H1 (cell line): ENCODE measurements around the gene GNA12. TPM values are rescaled to one million over a fixed set of nuclear protein-coding genes. Genes with fewer than 3 reads are reported as not detected.

Source experiments
- CTCF ChIA-PET: fragments of 300-600 bp; sonication (Branson Sonifier 250); formaldehyde crosslinking; loops from one replicate; lab custom pipeline; 2021; ENCODE audit not compliant: partially characterized antibody; lab: Charles Lee
- POLR2A ChIA-PET: fragments of 300-600 bp; sonication (Branson Sonifier 250); formaldehyde crosslinking; loops from one replicate; lab custom pipeline; 2021; ENCODE audit warnings: inconsistent platforms; ENCODE audit not compliant: partially characterized antibody; lab: Charles Lee
- DNase-seq, 2 experiments: peaks; one replicate each; pipeline versions ENCODE4 v3.0.0 to v3.0.0-alpha.2; 2010 to 2022; ENCODE audit warnings: low spot score in 2 of 2, low read depth in 1 of 2, mixed read lengths in 1 of 2
- FAIRE-seq: peaks from 2 replicates; lab custom pipeline; 2011; peaks lifted over from hg19 to GRCh38; lab: Jason Lieb, UNC
- H2AFZ ChIP-seq: 2 replicates; pipeline ENCODE4 v1.8.1; 2012; ENCODE audit warnings: low read length, inconsistent platforms
- H2AK5ac ChIP-seq: 2 replicates; pipeline ENCODE4 v1.6.1; 2013; ENCODE audit warnings: low read depth, low read length
- H2BK120ac ChIP-seq: replicated peaks from 2 replicates; pipeline ENCODE3; 2013; ENCODE audit warnings: low read depth, low read length, inconsistent platforms
- H2BK12ac ChIP-seq: 2 replicates; pipeline ENCODE4 v1.6.1; 2013; ENCODE audit warnings: low read depth, low read length
- H2BK15ac ChIP-seq: 2 replicates; pipeline ENCODE4 v1.6.1; 2013; ENCODE audit warnings: low read length
- H2BK20ac ChIP-seq: 2 replicates; pipeline ENCODE4 v1.6.1; 2013; ENCODE audit warnings: low read length
- H2BK5ac ChIP-seq: 2 replicates; pipeline ENCODE4 v1.6.1; 2013; ENCODE audit warnings: low read depth, low read length
- H3K14ac ChIP-seq: 2 replicates; pipeline ENCODE4 v1.6.1; 2013; ENCODE audit warnings: inconsistent platforms; ENCODE audit not compliant: insufficient read length
- H3K18ac ChIP-seq: 2 replicates; pipeline ENCODE4 v1.6.1; 2013; ENCODE audit warnings: low read length; ENCODE audit errors: extremely low read depth
- H3K23ac ChIP-seq: 2 replicates; pipeline ENCODE4 v1.6.1; 2013; ENCODE audit warnings: inconsistent platforms; ENCODE audit not compliant: insufficient read length
- H3K23me2 ChIP-seq: 2 replicates; pipeline ENCODE4 v1.6.1; 2013; ENCODE audit warnings: low read depth, low read length
- H3K27ac ChIP-seq: 2 replicates; pipeline ENCODE4 v1.6.1; 2011; ENCODE audit warnings: low read depth, low read length, inconsistent platforms
- H3K27me3 ChIP-seq, 4 experiments: replicated peaks in 1 of 4; 1 replicate in 1 of 4; 2 replicates in 3 of 4; pipeline versions ENCODE4 v1.6.1 to v1.8.1; 2011 to 2013; ENCODE audit warnings: low read length in 3 of 4, mild to moderate bottlenecking in 3 of 4, inconsistent platforms in 2 of 4, mixed read lengths in 2 of 4, moderate library complexity in 1 of 4; ENCODE audit not compliant: control insufficient read depth in 3 of 4, insufficient read depth in 3 of 4; ENCODE audit errors: extremely low read depth in 1 of 4
- H3K36me3 ChIP-seq, 4 experiments: 2 replicates each; pipeline versions ENCODE4 v1.6.1 to v1.8.1; 2011 to 2013; ENCODE audit warnings: mild to moderate bottlenecking in 4 of 4, low read length in 3 of 4, moderate library complexity in 2 of 4, control low read depth in 1 of 4, inconsistent platforms in 1 of 4; ENCODE audit not compliant: insufficient read depth in 4 of 4, control insufficient read depth in 2 of 4
- H3K4ac ChIP-seq: replicated peaks from 2 replicates; pipeline ENCODE3; 2013; ENCODE audit warnings: low read length, low read depth, mixed read lengths, inconsistent platforms; ENCODE audit not compliant: insufficient read length
- H3K4me1 ChIP-seq, 4 experiments: replicated peaks in 1 of 4; 1 replicate in 1 of 4; 2 replicates in 3 of 4; pipeline versions ENCODE4 v1.6.1 to v1.8.1; 2011 to 2013; ENCODE audit warnings: low read length in 3 of 4, inconsistent platforms in 2 of 4, mixed read lengths in 1 of 4; ENCODE audit not compliant: insufficient read depth in 4 of 4, control insufficient read depth in 3 of 4
- H3K4me2 ChIP-seq, 2 experiments: 2 replicates each; pipeline versions ENCODE4 v1.6.1 to v1.8.1; 2011 to 2013; ENCODE audit warnings: low read depth in 2 of 2, low read length in 2 of 2, control low read depth in 1 of 2, inconsistent platforms in 1 of 2, mild to moderate bottlenecking in 1 of 2; ENCODE audit not compliant: insufficient read depth in 1 of 2
- H3K4me3 ChIP-seq, 4 experiments: fragments of 200-600, 300-600 bp in 1 of 4; sonication (generic), shearing (Covaris generic), sonication (Bioruptor Twin) in 1 of 4; 2 replicates each; pipeline versions ENCODE4 v1.5.1 to v1.8.1; 2011 to 2016; ENCODE audit warnings: low read length in 4 of 4, low read depth in 3 of 4, control low read depth in 2 of 4, inconsistent platforms in 2 of 4, mild to moderate bottlenecking in 2 of 4, mixed read lengths in 1 of 4, moderate library complexity in 1 of 4; ENCODE audit not compliant: insufficient read depth in 2 of 4; ENCODE audit errors: extremely low read depth in 1 of 4
- H3K56ac ChIP-seq: replicated peaks from 2 replicates; pipeline ENCODE3; 2013; ENCODE audit warnings: low read depth, mild to moderate bottlenecking, mixed read lengths, low read length, inconsistent platforms; ENCODE audit not compliant: insufficient read length
- H3K79me1 ChIP-seq: 2 replicates; pipeline ENCODE4 v1.6.1; 2013; ENCODE audit warnings: low read depth, low read length, control low read depth
- H3K79me2 ChIP-seq, 2 experiments: 2 replicates each; pipeline versions ENCODE4 v1.6.1 to v1.8.1; 2012 to 2013; ENCODE audit warnings: low read length in 2 of 2, mild to moderate bottlenecking in 2 of 2, inconsistent platforms in 1 of 2; ENCODE audit not compliant: insufficient read depth in 2 of 2, control insufficient read depth in 1 of 2
- H3K9ac ChIP-seq, 4 experiments: replicated peaks in 1 of 4; 1 replicate in 1 of 4; 2 replicates in 3 of 4; pipeline versions ENCODE4 v1.6.1 to v1.8.1; 2011 to 2013; ENCODE audit warnings: low read depth in 3 of 4, low read length in 3 of 4, control low read depth in 2 of 4, mild to moderate bottlenecking in 2 of 4, moderate library complexity in 2 of 4, inconsistent platforms in 1 of 4; ENCODE audit errors: extremely low read depth in 1 of 4
- H3K9me3 ChIP-seq, 2 experiments: 2 replicates each; pipeline versions ENCODE4 v1.6.1 to v1.8.1; 2012 to 2013; ENCODE audit warnings: mild to moderate bottlenecking in 2 of 2, moderate library complexity in 2 of 2, control low read depth in 1 of 2, inconsistent platforms in 1 of 2, low read depth in 1 of 2, low read length in 1 of 2, mixed read lengths in 1 of 2; ENCODE audit not compliant: insufficient read depth in 2 of 2
- H4K20me1 ChIP-seq, 2 experiments: replicated peaks in 1 of 2; 2 replicates each; pipeline versions ENCODE3 to v1.8.1; 2011 to 2013; ENCODE audit warnings: inconsistent platforms in 2 of 2, low read length in 2 of 2, mild to moderate bottlenecking in 1 of 2; ENCODE audit not compliant: insufficient read depth in 2 of 2, control insufficient read depth in 1 of 2
- H4K5ac ChIP-seq: 2 replicates; pipeline ENCODE4 v1.6.1; 2013; ENCODE audit warnings: low read length, low read depth, mixed read lengths, inconsistent platforms; ENCODE audit not compliant: insufficient read length
- H4K8ac ChIP-seq: 2 replicates; pipeline ENCODE4 v1.8.0; 2013; ENCODE audit warnings: mild to moderate bottlenecking, moderate library complexity, low read length, inconsistent platforms; ENCODE audit not compliant: insufficient read depth; ENCODE audit errors: extremely low read depth
- H4K91ac ChIP-seq: replicated peaks from 2 replicates; pipeline ENCODE3; 2013; ENCODE audit warnings: low read length, mixed read lengths, inconsistent platforms; ENCODE audit not compliant: insufficient read length
- CBX8 ChIP-seq: fragments of 300-800, 300-1000 bp; sonication (generic); IDR thresholded peaks from 2 replicates; pipeline ENCODE4 v1.7.1; 2016; ENCODE audit warnings: low read depth, low read length, borderline replicate concordance
- CEBPB ChIP-seq: IDR thresholded peaks from 2 replicates; pipeline ENCODE4 v1.6.1; 2012; ENCODE audit warnings: low read depth, low read length
- CHD2 ChIP-seq: IDR thresholded peaks from 2 replicates; pipeline ENCODE4 v1.6.1; 2012; ENCODE audit warnings: low read length, improper control_type of control experiment
- MAFK ChIP-seq: IDR thresholded peaks from 2 replicates; pipeline ENCODE4 v1.6.1; 2012; ENCODE audit warnings: low read depth, mild to moderate bottlenecking, improper control_type of control experiment, low read length
- POLR2AphosphoS5 ChIP-seq: IDR thresholded peaks from 2 replicates; pipeline ENCODE4 v1.6.1; 2011; ENCODE audit warnings: low read depth, low read length
- SAP30 ChIP-seq: fragments of 300-600 bp; sonication (generic); IDR thresholded peaks from 2 replicates; pipeline ENCODE4 v1.7.1; 2012; ENCODE audit warnings: low read length, moderate library complexity, mild to moderate bottlenecking, inconsistent platforms; ENCODE audit not compliant: insufficient read depth, insufficient replicate concordance
- SP4 ChIP-seq: IDR thresholded peaks from 2 replicates; pipeline ENCODE4 v1.6.1; 2012; ENCODE audit warnings: low read length, inconsistent platforms
- TAF7 ChIP-seq: optimal IDR thresholded peaks from 2 replicates; pipeline ENCODE3; 2011; ENCODE audit warnings: low read depth, mild to moderate bottlenecking, inconsistent platforms, low read length, moderate library complexity, borderline replicate concordance
- WGBS, 2 experiments: shearing (Covaris generic) in 1 of 2; methylation state at CpG; one replicate each; pipeline versions ENCODE4 v1.1.6 to v1.1.7; 2013 to 2015; ENCODE audit warnings: low lambda C conversion rate in 2 of 2, mixed read lengths in 2 of 2, inconsistent platforms in 1 of 2, low coverage in 1 of 2, missing lambda C conversion rate in 1 of 2; ENCODE audit not compliant: insufficient replicate concordance in 2 of 2, insufficient coverage in 1 of 2, insufficient read length in 1 of 2; ENCODE audit errors: extremely low coverage in 1 of 2, missing lambda C conversion rate in 1 of 2; 5-methylcytosine and 5-hydroxymethylcytosine counted together
- polyA plus RNA-seq, 7 experiments: library from polyadenylated mRNA; depleted of rRNA in 3 of 7; stranded (reverse) in 5 of 7; unstranded in 2 of 7; fragments of >200 nt in 5 of 7; fragments of 200-250 nt in 2 of 7; gene quantifications; 1 replicate in 5 of 7; 2 replicates in 1 of 7; 4 replicates in 1 of 7; pipeline versions ENCODE4 v1.2.1 to v1.2.3, GENCODE V29; 2011 to 2013; ENCODE audit warnings: missing spikeins in 2 of 7, mixed read lengths in 2 of 7
- total RNA-seq: library from RNA; stranded (reverse); fragmentation: NEBNext Ultra II Directional; extraction: Animal tissue kit (Norgen Biotek cat#: 25700); gene quantifications from 2 replicates; pipeline ENCODE4 v1.2.1, GENCODE V29; 2021
- TF ChIP-seq, protein P1 (sequence below): IDR thresholded peaks from 2 replicates; pipeline ENCODE4 v1.6.1; 2012; ENCODE audit warnings: low read length, inconsistent platforms
- TF ChIP-seq, protein P2 (sequence below): IDR thresholded peaks from 2 replicates; pipeline ENCODE4 v1.6.1; 2012; ENCODE audit warnings: inconsistent platforms

GNA12 gene
- total and polyA plus RNA-seq, 2 of the 8 experiments (the other 6 are each of a cell fraction or from before 2014, with no cell fraction given): 96.5 to 109 TPM

DNA sequence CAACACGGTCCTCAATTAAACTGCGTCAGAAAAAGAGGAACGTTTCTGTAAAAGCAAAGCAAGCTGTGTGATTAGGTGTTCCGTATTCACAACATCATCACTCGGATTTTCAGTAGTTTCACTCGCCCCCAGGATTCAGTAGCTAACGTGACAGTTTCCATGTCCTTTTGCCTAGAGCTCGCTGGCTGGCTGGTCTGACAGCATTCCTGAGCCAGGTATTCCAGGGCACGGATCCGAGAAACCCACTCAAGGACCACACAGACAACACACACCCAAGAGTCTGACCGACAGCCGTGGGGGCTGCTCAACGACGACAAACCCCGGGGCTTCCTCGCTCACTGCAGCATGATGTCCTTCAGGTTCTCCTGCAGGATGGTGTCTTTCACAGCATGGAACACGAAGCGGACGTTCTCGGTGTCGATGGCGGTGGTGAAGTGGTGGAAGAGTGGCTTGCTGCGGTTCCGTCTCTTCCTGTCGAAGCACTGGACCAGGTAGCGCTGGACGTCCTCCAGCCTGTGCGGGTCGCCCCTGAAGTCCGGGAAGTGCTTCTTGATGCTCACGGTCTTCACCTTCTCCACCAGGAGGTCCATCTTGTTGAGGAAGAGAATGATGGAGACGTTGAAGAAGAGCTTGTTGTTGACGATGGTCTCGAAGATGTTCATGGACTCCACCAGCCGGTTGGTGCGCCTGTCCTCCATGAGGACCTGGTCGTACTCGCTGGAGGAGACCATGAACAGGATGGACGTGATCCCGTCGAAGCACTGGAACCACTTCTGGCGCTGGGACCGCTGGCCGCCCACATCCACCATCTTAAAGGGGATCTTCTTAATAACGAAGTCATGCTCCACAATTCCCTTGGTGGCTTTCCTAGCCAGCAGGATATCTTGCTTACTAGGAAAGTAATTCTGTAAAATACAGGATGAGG lies 113.0 kb downstream of the GNA12 start:
- peaks cover 0 to 12% (median 6%) of the 10 kb centered on the region in 4 experiments; a peak in 4 of 7 replicates for H3K4me1 ChIP-seq
- no peak overlapping the region for H3K18ac ChIP-seq
- POLR2A ChIA-PET: interaction anchor here (1.8 kb wide), 1 partner anchor 12 kb away, joined by 4 read pairs; no protein-coding TSS in a partner anchor
- 91% methylated on average over 44 of the region's 45 CpGs; no CpG with 5 or more reads in 1 of the 2 experiments for WGBS, 2 experiments
- H3K23ac ChIP-seq: no peak overlapping the region
- DNase-seq (no peak), FAIRE-seq (no peak)
- H2BK5ac ChIP-seq: no peak overlapping the region; the same call in 1 of the 2 replicates
- no peak overlapping the region for H3K14ac ChIP-seq
- no peaks in the 10 kb centered on the region for H3K9me3 ChIP-seq
- CTCF ChIA-PET: interaction anchor here (0.6 to 5.2 kb wide), 10 partner anchors 12 to 196 kb away, joined by 3 to 27 read pairs (median 3); no protein-coding TSS in a partner anchor
- no peak overlapping the region for H3K27ac ChIP-seq
- no peak overlapping the region for H3K9ac ChIP-seq
- no peak overlapping the region for H2AFZ ChIP-seq
- no peak overlapping the region for H4K5ac ChIP-seq
- no peak overlapping the region for H2BK20ac ChIP-seq
- no peak overlapping the region for H4K91ac ChIP-seq
- H2AK5ac ChIP-seq: no peak overlapping the region
- no peak overlapping the region for H2BK120ac ChIP-seq
- H3K4me3 ChIP-seq: no peak overlapping the region
- H4K8ac ChIP-seq: no peak overlapping the region; the same call in 1 of the 2 replicates
- peaks cover 11 to 21% of the 10 kb centered on the region in 2 experiments for H4K20me1 ChIP-seq
- no peak overlapping the region for H3K4me2 ChIP-seq
- H3K56ac ChIP-seq: no peak overlapping the region
- peaks cover 17% of the 10 kb centered on the region for H3K79me1 ChIP-seq
- H3K23me2 ChIP-seq: no peaks in the 10 kb centered on the region
- no peak overlapping the region for H3K4ac ChIP-seq
- peaks cover 0 to 45% of the 10 kb centered on the region in 2 experiments; a peak in 2 of 4 replicates for H3K79me2 ChIP-seq
- H2BK12ac ChIP-seq: no peak overlapping the region
- H2BK15ac ChIP-seq: no peak overlapping the region
- peaks cover 7 to 24% (median 16%) of the 10 kb centered on the region in 4 experiments for H3K36me3 ChIP-seq
- H3K27me3 ChIP-seq: no peaks in the 10 kb centered on the region
- TF ChIP-seq MAFK (no peak), SAP30 (no peak), TAF7 (no peak), POLR2AphosphoS5 (no peak), SP4 (no peak), CHD2 (no peak), CEBPB (no peak), CBX8 (no peak)
- TF ChIP-seq, protein P1, sequence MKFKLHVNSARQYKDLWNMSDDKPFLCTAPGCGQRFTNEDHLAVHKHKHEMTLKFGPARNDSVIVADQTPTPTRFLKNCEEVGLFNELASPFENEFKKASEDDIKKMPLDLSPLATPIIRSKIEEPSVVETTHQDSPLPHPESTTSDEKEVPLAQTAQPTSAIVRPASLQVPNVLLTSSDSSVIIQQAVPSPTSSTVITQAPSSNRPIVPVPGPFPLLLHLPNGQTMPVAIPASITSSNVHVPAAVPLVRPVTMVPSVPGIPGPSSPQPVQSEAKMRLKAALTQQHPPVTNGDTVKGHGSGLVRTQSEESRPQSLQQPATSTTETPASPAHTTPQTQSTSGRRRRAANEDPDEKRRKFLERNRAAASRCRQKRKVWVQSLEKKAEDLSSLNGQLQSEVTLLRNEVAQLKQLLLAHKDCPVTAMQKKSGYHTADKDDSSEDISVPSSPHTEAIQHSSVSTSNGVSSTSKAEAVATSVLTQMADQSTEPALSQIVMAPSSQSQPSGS: no peak
- TF ChIP-seq, protein P2, sequence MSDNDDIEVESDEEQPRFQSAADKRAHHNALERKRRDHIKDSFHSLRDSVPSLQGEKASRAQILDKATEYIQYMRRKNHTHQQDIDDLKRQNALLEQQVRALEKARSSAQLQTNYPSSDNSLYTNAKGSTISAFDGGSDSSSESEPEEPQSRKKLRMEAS: no peak
